Measurements from ENCODE around the gene RTP5.

GRCh38 chr2:241893265-241893664, 23.7 kb downstream of the RTP5 start:
- TF ChIP-seq EP300 (IDR thresholded peaks at IDR 0.05) (no peak), POLR2A (IDR thresholded peaks at IDR 0.05) (no peak)
